ENCODE measurements around the gene SOX13. TPM values are rescaled to one million over a fixed set of nuclear protein-coding genes. Genes with fewer than 3 reads are reported as not detected.
A peak's percentile ranks its signal among the peaks of the same experiment; 100 is the strongest.

The SOX13 gene
- total and polyA plus RNA-seq, 2 donors, result 2.2 to 3.8 TPM

GRCh38 chr1:204107892-204108291 is 35.0 kb downstream of the SOX13 start:
- no peaks in the 10 kb centered on the region for H3K27me3 ChIP-seq (ENCODE audit: control insufficient read depth in 2 of 2, insufficient read depth in 1 of 2, low read length in 1 of 2)
- no peaks in the 10 kb centered on the region for H3K36me3 ChIP-seq (ENCODE audit: control insufficient read depth in 2 of 2, insufficient read depth in 2 of 2, low read length in 1 of 2)
- H3K4me3 ChIP-seq (ENCODE audit: low read length in 2 of 2), result no peak overlapping the region
- H3K4me1 ChIP-seq (ENCODE audit: control insufficient read depth in 2 of 2, insufficient read depth in 2 of 2, low read length in 2 of 2), result peaks cover 0 to 22% of the 10 kb centered on the region in 2 donors
- H3K9me3 ChIP-seq (ENCODE audit: control insufficient read depth in 2 of 2, insufficient read depth in 1 of 2, low read length in 1 of 2), result no peaks in the 10 kb centered on the region
- DNase-seq (ENCODE audit: low read depth in 6 of 9, low spot score in 9 of 9), result no peak
- H3K27ac ChIP-seq (ENCODE audit: low read depth in 1 of 2, low read length in 1 of 2), result no peak overlapping the region
- over 99% methylated on average over 2 of the region's 2 CpGs for WGBS

- Histone ChIP-seq H3K36me3 (ENCODE audit: control insufficient read depth in 2 of 2, insufficient read depth in 2 of 2, low read length in 1 of 2) (no peaks in the 10 kb centered on the region), H3K27me3 (ENCODE audit: control insufficient read depth in 2 of 2, insufficient read depth in 1 of 2, low read length in 1 of 2) (no peaks in the 10 kb centered on the region), H3K4me1 (ENCODE audit: control insufficient read depth in 2 of 2, insufficient read depth in 2 of 2, low read length in 2 of 2) (peaks cover 0 to 16% of the 10 kb centered on the region in 2 donors), H3K4me3 (ENCODE audit: low read length in 2 of 2) (no peak overlapping the region), H3K9me3 (ENCODE audit: control insufficient read depth in 2 of 2, insufficient read depth in 1 of 2, low read length in 1 of 2) (no peaks in the 10 kb centered on the region), H3K27ac (ENCODE audit: low read depth in 1 of 2, low read length in 1 of 2) (no peak overlapping the region)
- DNase-seq (ENCODE audit: low read depth in 6 of 9, low spot score in 9 of 9), result no peak
- 88% methylated on average over 21 of the region's 21 CpGs for WGBS
Observed at GRCh38 chr1:204108312-204109141, 35.6 kb downstream of the SOX13 start.

- H3K27ac ChIP-seq (ENCODE audit: low read depth in 1 of 2, low read length in 1 of 2), result no peak overlapping the region
- no peak overlapping the region for H3K4me3 ChIP-seq (ENCODE audit: low read length in 2 of 2)
- 95% methylated on average over 5 of the region's 5 CpGs for WGBS
- no peaks in the 10 kb centered on the region for H3K9me3 ChIP-seq (ENCODE audit: control insufficient read depth in 2 of 2, insufficient read depth in 1 of 2, low read length in 1 of 2)
- H3K4me1 ChIP-seq (ENCODE audit: control insufficient read depth in 2 of 2, insufficient read depth in 2 of 2, low read length in 2 of 2), result no peaks in the 10 kb centered on the region
- peak in 1 of 9 donors; percentile 10 for DNase-seq (ENCODE audit: low read depth in 6 of 9, low spot score in 9 of 9)
- H3K36me3 ChIP-seq (ENCODE audit: control insufficient read depth in 2 of 2, insufficient read depth in 2 of 2, low read length in 1 of 2), result no peaks in the 10 kb centered on the region
- H3K27me3 ChIP-seq (ENCODE audit: control insufficient read depth in 2 of 2, insufficient read depth in 1 of 2, low read length in 1 of 2), result no peaks in the 10 kb centered on the region
Observed at GRCh38 chr1:204110894-204111633, 38.1 kb downstream of the SOX13 start.

GRCh38 chr1:204112876-204113730 is 40.2 kb downstream of the SOX13 start:
- DNase-seq (ENCODE audit: low read depth in 6 of 9, low spot score in 9 of 9), result no peak
- H3K4me3 ChIP-seq (ENCODE audit: low read length in 2 of 2), result no peak overlapping the region
- H3K4me1 ChIP-seq (ENCODE audit: control insufficient read depth in 2 of 2, insufficient read depth in 2 of 2, low read length in 2 of 2), result no peaks in the 10 kb centered on the region
- no peaks in the 10 kb centered on the region for H3K36me3 ChIP-seq (ENCODE audit: control insufficient read depth in 2 of 2, insufficient read depth in 2 of 2, low read length in 1 of 2)
- H3K27me3 ChIP-seq (ENCODE audit: control insufficient read depth in 2 of 2, insufficient read depth in 1 of 2, low read length in 1 of 2), result no peaks in the 10 kb centered on the region
- no peaks in the 10 kb centered on the region for H3K9me3 ChIP-seq (ENCODE audit: control insufficient read depth in 2 of 2, insufficient read depth in 1 of 2, low read length in 1 of 2)
- 91% methylated on average over 11 of the region's 11 CpGs for WGBS
- H3K27ac ChIP-seq (ENCODE audit: low read depth in 1 of 2, low read length in 1 of 2), result no peak overlapping the region

GRCh38 chr1:204113896-204114295 is 41.0 kb downstream of the SOX13 start:
- H3K36me3 ChIP-seq (ENCODE audit: control insufficient read depth in 2 of 2, insufficient read depth in 2 of 2, low read length in 1 of 2), result no peaks in the 10 kb centered on the region
- no peak overlapping the region for H3K4me3 ChIP-seq (ENCODE audit: low read length in 2 of 2)
- no peaks in the 10 kb centered on the region for H3K4me1 ChIP-seq (ENCODE audit: control insufficient read depth in 2 of 2, insufficient read depth in 2 of 2, low read length in 2 of 2)
- no peak for DNase-seq (ENCODE audit: low read depth in 6 of 9, low spot score in 9 of 9)
- H3K27ac ChIP-seq (ENCODE audit: low read depth in 1 of 2, low read length in 1 of 2), result no peak overlapping the region
- H3K9me3 ChIP-seq (ENCODE audit: control insufficient read depth in 2 of 2, insufficient read depth in 1 of 2, low read length in 1 of 2), result no peaks in the 10 kb centered on the region
- WGBS, result 92% methylated on average over 1 of the region's 1 CpG
- no peaks in the 10 kb centered on the region for H3K27me3 ChIP-seq (ENCODE audit: control insufficient read depth in 2 of 2, insufficient read depth in 1 of 2, low read length in 1 of 2)

- no peaks in the 10 kb centered on the region for H3K4me1 ChIP-seq (ENCODE audit: control insufficient read depth in 2 of 2, insufficient read depth in 2 of 2, low read length in 2 of 2)
- H3K4me3 ChIP-seq (ENCODE audit: low read length in 2 of 2), result no peak overlapping the region
- H3K27ac ChIP-seq (ENCODE audit: low read depth in 1 of 2, low read length in 1 of 2), result no peak overlapping the region
- no peaks in the 10 kb centered on the region for H3K9me3 ChIP-seq (ENCODE audit: control insufficient read depth in 2 of 2, insufficient read depth in 1 of 2, low read length in 1 of 2)
- WGBS, result 90% methylated on average over 4 of the region's 4 CpGs
- no peak for DNase-seq (ENCODE audit: low read depth in 6 of 9, low spot score in 9 of 9)
- no peaks in the 10 kb centered on the region for H3K36me3 ChIP-seq (ENCODE audit: control insufficient read depth in 2 of 2, insufficient read depth in 2 of 2, low read length in 1 of 2)
- no peaks in the 10 kb centered on the region for H3K27me3 ChIP-seq (ENCODE audit: control insufficient read depth in 2 of 2, insufficient read depth in 1 of 2, low read length in 1 of 2)
Observed at GRCh38 chr1:204114606-204115005, 41.7 kb downstream of the SOX13 start.

GRCh38 chr1:204115116-204115515 is 42.2 kb downstream of the SOX13 start:
- Histone ChIP-seq H3K4me1 (ENCODE audit: control insufficient read depth in 2 of 2, insufficient read depth in 2 of 2, low read length in 2 of 2) (no peaks in the 10 kb centered on the region), H3K9me3 (ENCODE audit: control insufficient read depth in 2 of 2, insufficient read depth in 1 of 2, low read length in 1 of 2) (no peaks in the 10 kb centered on the region), H3K36me3 (ENCODE audit: control insufficient read depth in 2 of 2, insufficient read depth in 2 of 2, low read length in 1 of 2) (no peaks in the 10 kb centered on the region), H3K27me3 (ENCODE audit: control insufficient read depth in 2 of 2, insufficient read depth in 1 of 2, low read length in 1 of 2) (no peaks in the 10 kb centered on the region), H3K27ac (ENCODE audit: low read depth in 1 of 2, low read length in 1 of 2) (no peak overlapping the region), H3K4me3 (ENCODE audit: low read length in 2 of 2) (no peak overlapping the region)
- DNase-seq (ENCODE audit: low read depth in 6 of 9, low spot score in 9 of 9), result no peak
- WGBS, result 78% methylated on average over 4 of the region's 4 CpGs

- DNase-seq (ENCODE audit: low read depth in 6 of 9, low spot score in 9 of 9), result no peak
- no peak overlapping the region for H3K4me3 ChIP-seq (ENCODE audit: low read length in 2 of 2)
- no peak overlapping the region for H3K27ac ChIP-seq (ENCODE audit: low read depth in 1 of 2, low read length in 1 of 2)
- no peaks in the 10 kb centered on the region for H3K36me3 ChIP-seq (ENCODE audit: control insufficient read depth in 2 of 2, insufficient read depth in 2 of 2, low read length in 1 of 2)
- no peaks in the 10 kb centered on the region for H3K9me3 ChIP-seq (ENCODE audit: control insufficient read depth in 2 of 2, insufficient read depth in 1 of 2, low read length in 1 of 2)
- H3K4me1 ChIP-seq (ENCODE audit: control insufficient read depth in 2 of 2, insufficient read depth in 2 of 2, low read length in 2 of 2), result no peaks in the 10 kb centered on the region
- no peaks in the 10 kb centered on the region for H3K27me3 ChIP-seq (ENCODE audit: control insufficient read depth in 2 of 2, insufficient read depth in 1 of 2, low read length in 1 of 2)
- 96% methylated on average over 4 of the region's 4 CpGs for WGBS
Observed at GRCh38 chr1:204116539-204116938, 43.6 kb downstream of the SOX13 start.

Measured in thymus (tissue), 11 donors.